Measurements from ENCODE around the gene EPHB6.

Gene EPHB6

DNA sequence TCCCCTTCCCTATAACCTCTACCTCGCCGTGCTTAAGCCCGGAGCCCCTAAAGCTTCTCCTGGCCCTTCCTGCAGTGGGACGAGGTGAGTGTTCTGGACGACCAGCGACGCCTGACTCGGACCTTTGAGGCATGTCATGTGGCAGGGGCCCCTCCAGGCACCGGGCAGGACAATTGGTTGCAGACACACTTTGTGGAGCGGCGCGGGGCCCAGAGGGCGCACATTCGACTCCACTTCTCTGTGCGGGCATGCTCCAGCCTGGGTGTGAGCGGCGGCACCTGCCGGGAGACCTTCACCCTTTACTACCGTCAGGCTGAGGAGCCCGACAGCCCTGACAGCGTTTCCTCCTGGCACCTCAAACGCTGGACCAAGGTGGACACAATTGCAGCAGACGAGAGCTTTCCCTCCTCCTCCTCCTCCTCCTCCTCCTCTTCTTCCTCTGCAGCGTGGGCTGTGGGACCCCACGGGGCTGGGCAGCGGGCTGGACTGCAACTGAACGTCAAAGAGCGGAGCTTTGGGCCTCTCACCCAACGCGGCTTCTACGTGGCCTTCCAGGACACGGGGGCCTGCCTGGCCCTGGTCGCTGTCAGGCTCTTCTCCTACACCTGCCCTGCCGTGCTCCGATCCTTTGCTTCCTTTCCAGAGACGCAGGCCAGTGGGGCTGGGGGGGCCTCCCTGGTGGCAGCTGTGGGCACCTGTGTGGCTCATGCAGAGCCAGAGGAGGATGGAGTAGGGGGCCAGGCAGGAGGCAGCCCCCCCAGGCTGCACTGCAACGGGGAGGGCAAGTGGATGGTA, 9.2 kb downstream of the EPHB6 start:
- no peak for DNase-seq (ENCODE audit: extremely low read depth in 1 of 2, low read depth in 1 of 2)

DNA sequence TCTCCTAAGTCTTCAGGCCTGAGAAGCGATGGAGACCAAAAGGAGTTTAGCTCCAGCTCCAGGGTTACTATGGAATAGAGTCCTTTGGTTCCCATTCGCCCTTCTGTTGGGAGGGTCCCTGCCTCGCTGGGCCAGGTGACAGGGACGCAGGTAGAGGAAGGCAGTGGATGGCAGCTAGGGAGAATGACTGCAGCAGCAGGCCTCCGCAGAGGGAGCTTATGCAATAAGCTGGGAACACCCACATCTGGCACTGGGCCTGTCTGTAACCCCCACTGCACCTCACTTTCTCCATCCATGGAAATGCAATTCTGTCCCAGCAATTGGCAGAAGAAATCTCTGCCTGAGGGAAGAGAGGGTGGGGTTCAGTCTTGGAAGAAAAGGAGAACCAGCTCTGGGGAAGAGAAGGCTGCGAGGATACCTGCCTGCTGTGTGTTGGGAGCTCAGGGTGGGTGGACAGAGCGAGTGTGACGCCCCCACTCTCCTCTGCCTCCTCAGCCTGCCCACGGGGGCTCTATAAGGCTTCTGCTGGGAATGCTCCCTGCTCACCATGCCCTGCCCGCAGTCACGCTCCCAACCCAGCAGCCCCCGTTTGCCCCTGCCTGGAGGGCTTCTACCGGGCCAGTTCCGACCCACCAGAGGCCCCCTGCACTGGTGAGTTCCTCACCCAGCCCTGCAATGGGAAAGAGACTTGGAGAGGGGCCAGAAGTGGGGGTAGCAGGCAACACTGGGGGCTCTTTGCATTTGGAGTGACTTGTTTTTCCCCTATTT, 10.3 kb downstream of the EPHB6 start:
- DNase-seq (ENCODE audit: extremely low read depth in 1 of 2, low read depth in 1 of 2) = no peak

DNA sequence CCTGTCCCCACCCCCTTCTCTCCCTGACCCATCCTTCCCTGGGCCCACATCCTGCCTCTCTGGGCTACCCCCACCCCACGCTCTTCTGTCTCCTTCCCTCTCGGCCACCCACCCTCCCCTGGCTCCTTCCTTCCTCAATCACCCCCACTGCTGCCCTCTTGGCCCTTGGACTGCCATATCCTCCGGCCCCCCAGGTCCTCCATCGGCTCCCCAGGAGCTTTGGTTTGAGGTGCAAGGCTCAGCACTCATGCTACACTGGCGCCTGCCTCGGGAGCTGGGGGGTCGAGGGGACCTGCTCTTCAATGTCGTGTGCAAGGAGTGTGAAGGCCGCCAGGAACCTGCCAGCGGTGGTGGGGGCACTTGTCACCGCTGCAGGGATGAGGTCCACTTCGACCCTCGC, 10.9 kb downstream of the EPHB6 start:
- no peak for DNase-seq (ENCODE audit: extremely low read depth in 1 of 2, low read depth in 1 of 2)

GRCh38 chr7:142866361-142867096, 11.7 kb downstream of the EPHB6 start:
- DNase-seq (ENCODE audit: extremely low read depth in 1 of 2, low read depth in 1 of 2) = no peak

DNA sequence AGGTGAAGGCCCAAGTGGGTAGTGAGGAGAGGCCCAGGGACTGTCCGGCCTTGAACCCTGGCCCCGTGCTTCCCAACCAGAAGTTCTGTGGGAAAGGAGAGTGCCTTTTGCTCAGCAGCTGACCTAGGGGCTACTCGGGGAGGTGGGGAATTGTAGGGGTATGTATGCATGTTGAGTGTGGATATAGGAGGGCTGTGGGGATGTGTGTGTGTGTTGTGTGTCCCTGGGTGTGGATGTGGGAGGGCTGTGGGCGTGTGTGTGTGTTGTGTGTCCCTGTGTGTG, 12.2 kb downstream of the EPHB6 start:
- no peak for DNase-seq (ENCODE audit: extremely low read depth in 1 of 2, low read depth in 1 of 2)

DNA sequence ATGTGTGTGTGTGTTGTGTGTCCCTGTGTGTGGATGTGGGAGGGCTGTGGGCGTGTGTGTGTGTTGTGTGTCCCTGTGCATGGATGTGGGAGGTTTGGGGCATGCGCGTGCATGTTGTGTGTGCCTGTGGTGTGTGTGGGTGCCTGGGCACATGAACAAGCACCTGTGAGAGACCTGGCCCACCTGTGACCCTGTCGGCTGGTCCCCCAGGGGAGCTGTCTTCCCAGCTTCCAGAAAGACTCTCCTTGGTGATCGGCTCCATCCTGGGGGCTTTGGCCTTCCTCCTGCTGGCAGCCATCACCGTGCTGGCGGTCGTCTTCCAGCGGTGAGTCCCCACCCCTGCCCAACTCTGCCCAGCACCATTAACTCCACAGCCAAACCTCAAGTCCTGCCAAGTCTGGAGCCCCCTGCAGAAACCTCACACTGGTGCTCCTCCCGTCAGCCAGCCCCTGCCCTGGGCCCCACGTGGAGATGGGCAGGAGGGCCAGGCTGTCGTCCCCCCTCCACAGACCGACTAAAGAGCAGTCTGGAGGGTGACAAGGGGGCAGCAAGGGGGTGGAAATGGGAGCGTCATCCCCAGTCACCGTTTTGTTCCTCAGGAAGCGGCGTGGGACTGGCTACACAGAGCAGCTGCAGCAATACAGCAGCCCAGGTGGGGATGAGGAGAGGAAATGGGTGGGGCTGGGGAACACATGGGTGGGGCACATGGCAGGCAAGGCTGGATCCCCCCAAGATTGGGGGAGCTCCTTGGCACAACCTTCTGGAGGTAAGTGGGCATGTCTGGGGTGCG, 12.7 kb downstream of the EPHB6 start:
- no peak for DNase-seq (ENCODE audit: extremely low read depth in 1 of 2, low read depth in 1 of 2)

GRCh38 chr7:142868188-142868985, 13.5 kb downstream of the EPHB6 start:
- DNase-seq (ENCODE audit: extremely low read depth in 1 of 2, low read depth in 1 of 2) = no peak

- DNase-seq (ENCODE audit: extremely low read depth in 1 of 2, low read depth in 1 of 2) = no peak
Measured at GRCh38 chr7:142868986-142869415, 14.1 kb downstream of the EPHB6 start.

DNA sequence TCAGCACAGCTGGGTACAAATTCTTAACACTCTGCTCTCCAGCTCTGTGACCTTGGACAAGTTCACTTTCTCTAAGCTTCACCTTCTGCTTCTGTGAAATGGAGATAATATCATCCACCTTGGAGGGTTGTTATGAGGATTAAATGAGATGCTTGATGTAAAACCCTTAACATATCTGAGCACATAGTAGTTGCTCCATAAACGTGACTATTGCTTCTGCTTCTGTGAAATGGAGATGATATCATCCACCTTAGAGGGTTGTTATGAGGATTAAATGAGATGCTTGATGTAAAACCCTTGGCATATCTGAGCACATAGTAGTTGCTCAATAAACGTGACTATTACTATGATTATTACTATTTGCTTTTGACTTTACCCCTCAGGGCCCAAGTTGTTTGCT, 14.6 kb downstream of the EPHB6 start:
- no peak for DNase-seq (ENCODE audit: extremely low read depth in 1 of 2, low read depth in 1 of 2)

GRCh38 chr7:142870147-142870559, 15.3 kb downstream of the EPHB6 start:
- no peak for DNase-seq (ENCODE audit: extremely low read depth in 1 of 2, low read depth in 1 of 2)

GRCh38 chr7:142870566-142871259, 15.8 kb downstream of the EPHB6 start:
- no peak for DNase-seq (ENCODE audit: extremely low read depth in 1 of 2, low read depth in 1 of 2)

DNA sequence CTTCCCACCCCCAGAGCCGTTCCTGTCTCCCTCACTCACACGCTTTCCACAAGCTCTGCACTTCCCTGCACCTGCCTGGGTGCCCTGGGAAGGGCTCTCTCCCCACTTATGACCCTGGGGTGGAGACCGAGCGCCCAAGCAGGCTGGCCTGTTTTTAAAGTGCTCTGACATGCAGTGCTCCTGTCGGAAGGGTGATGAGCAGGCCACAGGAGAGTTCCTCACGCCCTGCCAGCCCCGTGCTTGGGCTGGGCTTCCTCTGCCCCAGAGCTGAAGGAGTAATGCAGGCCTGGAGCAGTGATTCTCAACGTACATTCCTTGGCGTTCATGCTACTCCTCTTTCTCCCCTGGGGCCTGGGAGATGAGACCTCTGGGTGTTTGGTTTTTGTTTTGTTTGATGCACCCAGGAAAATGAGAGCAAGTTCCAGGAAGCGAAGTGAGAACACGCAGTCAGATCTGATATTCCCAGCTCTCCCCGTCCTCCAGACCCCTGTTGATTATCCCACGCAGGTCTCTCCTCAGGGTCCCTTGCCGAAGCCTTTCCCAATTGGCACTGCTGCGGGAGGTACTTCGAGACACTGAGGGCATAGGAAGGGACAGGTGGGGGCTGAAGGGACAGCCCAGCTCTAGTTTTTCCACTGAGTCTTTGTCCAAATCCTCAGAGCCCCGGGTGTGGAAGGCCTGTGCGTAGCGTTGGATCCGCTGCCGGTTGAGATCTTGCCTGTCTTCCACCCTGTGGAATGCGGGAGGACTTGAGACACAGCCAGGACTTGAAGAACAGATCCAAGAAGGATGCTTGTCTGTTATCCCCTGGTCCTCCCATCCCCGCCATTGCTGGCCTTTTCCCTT, 16.6 kb downstream of the EPHB6 start:
- no peak for DNase-seq (ENCODE audit: extremely low read depth in 1 of 2, low read depth in 1 of 2)

GRCh38 chr7:142872106-142872675, 17.3 kb downstream of the EPHB6 start:
- no peak for DNase-seq (ENCODE audit: extremely low read depth in 1 of 2, low read depth in 1 of 2)

GRCh38 chr7:142873281-142873784, 18.5 kb downstream of the EPHB6 start:
- DNase-seq (ENCODE audit: extremely low read depth in 1 of 2, low read depth in 1 of 2) = no peak

GRCh38 chr7:142873871-142874270, 19.0 kb downstream of the EPHB6 start:
- no peak for DNase-seq (ENCODE audit: extremely low read depth in 1 of 2, low read depth in 1 of 2)

DNA sequence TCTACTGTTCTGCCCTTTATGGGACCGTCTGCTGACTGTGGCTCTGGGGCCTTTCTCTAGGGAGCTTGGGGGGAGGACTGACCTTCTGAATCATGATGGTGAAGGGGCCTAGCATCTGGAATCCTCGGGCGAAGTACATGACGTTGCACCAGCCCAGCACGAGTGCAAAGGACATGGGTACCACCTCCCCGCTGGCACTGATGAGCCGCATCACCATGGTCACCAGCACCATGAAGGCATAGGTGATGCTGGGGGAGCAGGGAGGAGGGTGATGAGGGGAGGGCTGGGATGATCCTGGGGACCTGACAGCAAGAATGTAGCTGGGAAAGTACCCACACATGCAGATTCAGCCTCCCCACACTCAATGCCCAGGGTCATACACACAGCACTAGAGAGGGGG, 19.5 kb downstream of the EPHB6 start:
- no peak for DNase-seq (ENCODE audit: extremely low read depth in 1 of 2, low read depth in 1 of 2)

GRCh38 chr7:142874837-142875236, 20.0 kb downstream of the EPHB6 start:
- DNase-seq (ENCODE audit: extremely low read depth in 1 of 2, low read depth in 1 of 2) = no peak

DNA sequence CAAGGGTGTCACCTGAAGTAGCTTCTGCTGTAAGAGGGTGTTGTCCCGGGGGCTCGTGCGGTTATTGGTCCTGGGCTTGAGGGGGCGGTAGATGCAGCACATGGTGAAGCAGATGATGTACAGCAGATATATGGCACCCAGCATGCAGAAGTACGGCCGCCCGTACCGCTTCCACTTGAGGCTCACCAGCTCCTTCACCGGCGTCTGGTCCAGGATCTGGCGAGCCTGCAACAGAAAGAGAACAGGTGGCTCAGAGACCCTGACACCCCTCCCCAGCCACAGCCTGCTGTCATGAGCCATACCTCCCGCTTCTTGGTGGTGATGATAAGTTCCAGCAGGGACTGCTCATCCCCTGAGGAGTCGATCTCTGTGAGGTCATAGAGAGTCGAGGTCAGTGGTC, 20.6 kb downstream of the EPHB6 start:
- no peak for DNase-seq (ENCODE audit: extremely low read depth in 1 of 2, low read depth in 1 of 2)

Data from activated CD8-positive, alpha-beta memory T cell treated with anti-CD3 and anti-CD28 coated beads for 1 hour (primary cell).